GM19372 (cell line): ENCODE results near the gene SELENOF.

ENCODE experiments used
- ATAC-seq: cut with Tn5 transposase; IDR thresholded peaks from one replicate; pipeline ENCODE4 v1.9.1; 2021; ENCODE audit warnings: mild to moderate bottlenecking, low read depth, moderate library complexity; ENCODE audit not compliant: unreplicated experiment

SELENOF gene

GRCh38 chr1:86860424-86860823 lies 53.5 kb downstream of the SELENOF start:
- ATAC-seq, result no peak

DNA sequence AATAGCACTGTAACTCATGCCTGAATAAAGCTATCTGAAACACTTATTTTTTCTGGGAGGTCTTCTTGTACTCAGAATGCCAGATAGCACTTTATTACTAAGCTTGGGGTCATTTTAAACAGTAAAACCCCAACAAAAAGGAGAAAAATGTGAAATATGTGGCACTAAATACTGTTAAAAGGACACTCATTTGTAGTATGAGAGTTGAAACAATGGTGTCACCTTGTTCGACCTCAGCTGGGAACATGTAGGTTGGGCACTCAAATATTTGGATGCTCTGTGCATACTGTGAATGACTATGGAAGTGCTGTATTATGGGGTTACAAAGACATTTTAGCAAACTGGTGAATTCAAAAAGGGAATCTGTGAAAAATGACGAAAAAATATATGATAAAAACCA lies 53.9 kb downstream of the SELENOF start:
- ATAC-seq, result no peak

DNA sequence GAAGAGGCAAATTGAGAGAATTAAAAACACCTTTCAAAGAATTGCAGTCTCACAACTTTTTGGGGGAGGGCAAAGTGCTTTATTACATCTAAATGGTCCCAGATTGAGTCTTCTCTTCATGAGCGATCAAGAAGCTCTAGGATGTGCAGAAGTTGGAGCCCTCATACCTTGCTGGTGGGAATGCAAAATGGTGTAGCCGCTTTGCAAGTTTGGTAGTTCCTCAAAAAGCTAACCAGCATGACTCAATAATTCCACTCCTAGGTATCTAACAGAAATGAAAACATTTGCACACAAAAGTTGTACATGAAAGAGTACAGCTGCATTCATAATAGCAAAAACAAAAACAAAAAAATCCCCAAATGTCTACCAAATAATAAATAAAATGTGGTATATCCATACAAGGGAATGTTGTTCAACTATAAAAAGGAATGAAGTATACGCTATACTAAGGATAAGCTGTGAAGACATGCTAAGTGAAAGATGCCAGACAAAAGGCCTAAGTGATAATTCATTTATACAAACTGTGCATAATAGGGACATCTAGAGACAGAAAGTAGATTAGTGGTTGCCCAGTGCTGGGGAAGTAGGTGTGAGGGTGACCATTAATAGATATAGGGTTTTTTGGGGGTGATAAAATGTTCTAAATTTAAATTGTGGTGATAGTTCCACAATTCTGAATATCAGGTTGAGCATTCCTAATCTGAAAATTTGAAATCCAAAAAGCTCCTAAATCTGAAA lies 55.2 kb downstream of the SELENOF start:
- ATAC-seq, result no peak

DNA sequence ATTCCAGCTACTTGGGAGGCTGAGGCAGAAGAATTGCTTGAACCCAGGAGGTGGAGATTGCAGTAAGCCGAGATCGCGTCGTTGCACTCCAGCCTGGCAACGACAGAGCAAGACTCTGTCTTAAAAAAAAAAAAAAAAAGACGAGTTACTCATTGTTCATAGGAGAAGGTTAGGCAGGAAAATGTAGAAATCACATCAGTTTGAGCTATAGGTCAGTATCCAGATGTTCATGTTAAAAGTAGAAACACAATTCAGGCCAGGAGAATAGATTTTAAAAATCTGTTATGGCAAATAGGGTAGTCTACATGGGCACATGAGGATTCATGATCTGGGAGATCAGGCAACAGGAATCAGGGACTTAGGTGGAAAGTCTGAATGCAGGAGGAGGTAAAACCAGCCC lies 57.7 kb downstream of the SELENOF start:
- no peak for ATAC-seq

DNA sequence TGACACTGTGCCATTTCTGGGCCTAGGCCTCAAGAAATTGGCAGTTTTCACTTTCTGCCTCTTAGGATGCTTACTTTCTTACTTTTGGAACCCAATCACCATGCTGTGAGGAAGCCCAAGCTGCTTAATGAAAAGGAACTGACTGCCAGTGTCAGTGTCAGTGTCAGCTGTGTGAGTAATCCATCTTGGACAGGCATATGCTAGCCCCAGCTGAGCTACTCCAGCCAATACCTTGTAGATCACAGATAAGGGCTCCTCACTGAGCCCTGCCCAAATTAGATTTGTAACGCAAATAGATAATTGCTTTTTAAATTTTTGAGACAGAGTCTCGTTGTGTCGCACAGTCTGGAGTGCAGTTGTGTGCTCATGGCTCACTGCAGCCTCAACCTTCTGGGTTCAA lies 59.6 kb downstream of the SELENOF start:
- no peak for ATAC-seq

- ATAC-seq, result no peak
Observed at GRCh38 chr1:86852782-86853408, 61.0 kb downstream of the SELENOF start.

DNA sequence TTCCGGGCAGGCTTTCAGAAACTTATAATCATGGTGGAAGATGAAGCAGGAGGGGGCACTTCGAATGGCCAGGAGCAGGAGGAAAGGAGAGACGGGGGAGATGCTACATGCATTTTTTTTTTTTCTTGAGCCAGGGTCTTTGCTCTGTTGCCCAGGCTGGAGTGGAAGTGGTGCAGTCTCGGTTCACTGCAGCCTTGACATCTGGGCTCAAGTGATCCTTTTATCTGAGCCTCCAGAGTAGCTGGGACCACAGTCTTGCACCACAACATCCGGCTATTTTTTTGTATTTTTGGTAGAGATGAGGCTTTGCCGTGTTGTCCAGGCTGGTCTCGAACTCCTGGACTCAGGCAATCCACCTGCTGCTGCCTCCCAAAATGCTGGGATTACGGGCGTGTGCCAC lies 61.6 kb downstream of the SELENOF start:
- ATAC-seq, result no peak

GRCh38 chr1:86849756-86850155 lies 64.2 kb downstream of the SELENOF start:
- ATAC-seq, result no peak

DNA sequence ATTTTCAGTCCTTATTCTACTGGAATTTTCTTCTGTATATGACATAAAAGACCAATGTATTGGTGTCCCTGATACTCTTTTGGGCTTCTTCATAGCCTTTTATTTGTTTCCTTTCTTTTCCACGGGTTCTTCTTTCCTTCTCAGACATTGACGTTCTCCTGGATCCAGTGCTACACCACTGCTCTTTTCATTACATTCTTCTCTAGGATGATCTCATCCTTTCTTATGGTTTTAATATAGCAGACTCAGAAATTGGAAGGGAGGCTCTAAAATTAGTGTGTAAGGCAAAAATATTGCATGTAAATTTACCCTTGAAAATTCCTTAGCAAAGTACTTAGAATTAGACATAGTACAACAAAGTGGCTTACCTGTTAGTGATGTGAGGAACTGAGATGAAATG lies 65.3 kb downstream of the SELENOF start:
- no peak for ATAC-seq

- ATAC-seq, result no peak
Observed at GRCh38 chr1:86846164-86846647, 67.7 kb downstream of the SELENOF start.

DNA sequence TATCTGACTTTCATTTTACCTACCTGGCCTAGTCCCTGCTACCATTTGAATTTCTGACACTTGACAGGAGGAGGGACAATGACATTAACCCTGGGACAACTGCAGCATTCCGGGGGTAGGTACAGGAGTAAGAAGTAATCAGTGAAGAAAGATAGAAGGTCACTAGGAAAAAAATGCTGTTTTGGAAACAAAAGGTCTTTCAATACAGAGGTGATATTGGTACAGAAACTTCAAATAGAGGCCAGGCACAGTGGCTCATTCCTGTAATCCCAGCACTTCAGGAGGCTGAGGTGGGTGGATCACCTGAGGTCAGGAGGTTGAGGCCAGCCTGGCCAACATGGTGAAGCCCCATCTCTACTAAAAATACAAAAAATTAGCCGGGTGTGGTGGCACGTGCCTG lies 68.4 kb downstream of the SELENOF start:
- no peak for ATAC-seq

DNA sequence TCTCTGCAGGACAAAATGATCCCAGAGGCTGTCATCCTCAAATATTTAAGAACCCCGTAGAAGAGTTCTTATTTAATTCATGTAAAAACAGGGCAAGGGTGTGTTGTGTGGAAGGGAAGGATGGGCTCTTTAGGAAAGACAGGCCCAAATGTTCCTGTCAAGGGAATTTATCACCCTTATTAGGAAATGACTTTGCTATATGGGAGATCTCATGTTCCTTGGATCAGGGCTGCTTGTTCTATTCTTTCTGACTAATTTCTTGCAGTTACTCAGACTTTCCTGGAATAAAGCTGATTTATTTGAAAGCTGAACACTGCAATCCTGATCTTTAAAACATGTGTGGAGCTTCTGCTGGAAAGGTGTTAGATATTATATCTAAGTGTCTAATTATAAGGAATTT lies 72.8 kb downstream of the SELENOF start:
- no peak for ATAC-seq

DNA sequence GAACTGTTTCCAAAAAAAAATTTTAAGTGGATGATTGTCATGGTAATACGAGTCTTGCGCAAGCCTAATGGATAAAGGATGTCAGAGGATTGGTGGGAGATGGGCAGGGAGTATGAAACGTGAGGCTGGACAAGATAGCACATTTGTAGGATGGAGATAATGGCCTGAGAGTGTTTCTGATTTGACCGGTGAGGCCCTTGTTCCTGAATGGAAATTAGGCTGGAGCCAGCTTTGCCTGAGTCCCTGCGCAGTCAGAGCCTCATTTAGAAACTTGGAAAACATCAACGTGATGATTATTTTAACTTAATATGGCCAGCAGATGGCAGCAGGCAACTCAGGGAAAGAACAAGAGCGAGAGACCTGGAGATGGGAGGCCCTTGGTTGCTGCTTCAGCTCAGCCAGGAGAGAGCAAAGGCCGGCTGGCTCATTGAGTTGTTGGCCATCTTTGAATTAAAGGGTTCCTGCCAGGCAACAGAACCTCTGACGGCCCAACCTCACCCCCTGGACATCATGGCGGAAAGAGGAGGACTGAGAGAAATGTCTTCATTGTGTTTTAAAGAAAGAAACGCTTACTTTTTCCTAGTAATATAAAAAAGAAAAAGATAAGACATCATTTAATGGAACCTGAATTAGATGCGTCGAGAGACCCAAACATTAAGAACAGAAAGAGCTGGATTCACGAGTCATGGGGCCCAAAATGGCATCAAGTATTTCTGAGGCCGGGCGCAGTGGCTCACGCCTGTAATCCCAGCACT lies 80.3 kb downstream of the SELENOF start:
- ATAC-seq, result peak; percentile 83

DNA sequence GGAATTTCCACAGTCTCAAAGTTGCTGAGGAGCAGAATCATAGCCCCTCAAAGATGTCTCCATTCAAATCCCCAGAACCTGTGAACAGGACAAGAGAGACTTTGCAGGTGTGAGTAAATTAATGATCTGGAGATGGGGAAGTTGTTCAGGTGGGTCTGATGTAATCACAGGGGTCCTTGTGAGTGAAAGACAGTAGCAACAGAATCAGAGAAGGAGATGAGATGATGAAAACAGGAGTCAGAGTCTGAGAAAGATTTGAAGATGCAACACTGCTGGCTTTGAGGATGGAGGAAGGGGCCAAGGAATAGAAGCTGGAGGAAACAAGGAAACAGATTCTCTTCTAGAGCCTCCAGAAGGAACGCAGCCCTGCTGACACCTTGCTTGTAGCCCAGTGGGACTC lies 81.5 kb downstream of the SELENOF start:
- ATAC-seq, result no peak

- ATAC-seq, result no peak
Observed at GRCh38 chr1:86829321-86829720, 84.6 kb downstream of the SELENOF start.

GRCh38 chr1:86828024-86828423 lies 85.9 kb downstream of the SELENOF start:
- no peak for ATAC-seq

GRCh38 chr1:86826856-86827255 lies 87.1 kb downstream of the SELENOF start:
- no peak for ATAC-seq

- no peak for ATAC-seq
Observed at GRCh38 chr1:86825319-86825718, 88.6 kb downstream of the SELENOF start.

DNA sequence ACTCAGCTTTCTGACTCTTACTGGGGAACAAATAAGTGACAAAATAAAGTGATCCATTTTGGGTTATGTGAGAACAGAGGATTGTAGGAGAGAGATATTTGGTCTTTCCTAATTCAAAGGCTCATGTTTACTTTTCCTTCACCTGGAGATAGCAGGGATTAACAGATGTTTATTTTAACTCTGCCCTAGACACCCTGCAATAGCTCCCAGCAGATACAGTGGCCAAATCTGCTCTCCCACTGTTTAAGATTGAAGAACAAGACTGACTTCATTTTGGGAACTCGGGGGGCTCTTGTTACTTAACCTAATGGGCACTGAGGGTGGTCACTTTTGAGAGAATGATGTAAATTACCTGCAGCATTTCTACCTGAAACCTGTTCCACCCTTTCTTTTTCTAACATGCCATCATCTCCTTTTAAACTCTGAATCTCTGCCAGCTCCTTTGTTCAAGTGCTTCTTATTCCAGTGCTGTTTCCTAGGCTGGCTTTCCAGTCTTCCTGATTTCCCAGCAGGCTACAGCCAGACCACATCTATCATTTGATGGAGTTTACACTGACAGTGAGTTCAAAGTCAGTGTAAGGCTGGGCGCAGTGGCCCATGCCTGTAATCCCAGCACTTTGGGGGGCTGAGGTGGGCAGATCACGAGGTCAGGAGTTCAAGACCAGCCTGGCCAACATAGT lies 90.0 kb downstream of the SELENOF start:
- ATAC-seq, result no peak

DNA sequence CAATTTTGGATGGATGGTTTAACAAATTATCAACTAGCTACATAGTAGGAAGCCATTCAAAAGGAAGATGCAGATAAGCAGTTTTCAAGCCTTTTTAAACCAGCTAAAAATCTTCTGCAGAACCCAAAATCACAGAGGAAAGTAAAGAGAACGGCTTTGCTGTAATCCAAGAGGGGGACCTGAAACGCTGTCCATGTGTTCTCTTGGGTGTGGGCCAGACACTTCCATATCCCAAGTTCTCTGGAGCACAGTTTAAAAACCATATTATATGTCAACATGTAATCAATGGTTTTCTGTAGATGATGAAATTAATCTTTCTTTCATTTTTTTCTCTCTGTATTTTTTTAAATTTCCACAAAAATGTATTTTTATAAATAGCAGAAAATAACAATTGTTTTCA lies 90.5 kb downstream of the SELENOF start:
- no peak for ATAC-seq

- ATAC-seq, result no peak
Observed at GRCh38 chr1:86822459-86822858, 91.5 kb downstream of the SELENOF start.
